GM12878 (cell line): ENCODE data around the gene ZACN. TPM values are rescaled to one million over a fixed set of nuclear protein-coding genes. Genes with fewer than 3 reads are reported as not detected.
A peak's percentile ranks its signal among the peaks of the same experiment; 100 is the strongest.

Experiments
- JUNB ChIP-seq: IDR thresholded peaks from 2 replicates; pipeline ENCODE4 v1.6.1; 2016; ENCODE audit warnings: antibody characterized with exemption, mild to moderate bottlenecking
- LARP7 ChIP-seq: fragments of 450-650 bp; IDR thresholded peaks from 2 replicates; pipeline ENCODE4 v1.6.1; 2017; ENCODE audit warnings: mild to moderate bottlenecking
- POLR2AphosphoS2 ChIP-seq: IDR thresholded peaks from 2 replicates; pipeline ENCODE4 v1.6.1; 2011; ENCODE audit warnings: low read depth, mild to moderate bottlenecking, low read length, improper control_type of control experiment, moderate library complexity
- WRNIP1 ChIP-seq: IDR thresholded peaks from 2 replicates; pipeline ENCODE4 v1.6.1; 2011; ENCODE audit warnings: low read depth, low read length, improper control_type of control experiment, borderline replicate concordance
- ZZZ3 ChIP-seq: IDR thresholded peaks from 2 replicates; pipeline ENCODE4 v1.6.1; 2011; ENCODE audit warnings: low read depth; ENCODE audit not compliant: control insufficient read depth, insufficient read length
- polyA plus RNA-seq, 11 experiments: library from polyadenylated mRNA; depleted of rRNA in 4 of 11; unstranded in 6 of 11; stranded (reverse) in 5 of 11; fragments of >200 nt; fragmentation: Nextera tagmentation in 4 of 11; fragmentation: Illumina TruSeq in 1 of 11; extraction: Ambion mirVana in 4 of 11; extraction: Trizol in 1 of 11; gene quantifications; 1 replicate in 1 of 11; 2 replicates in 10 of 11; pipeline versions ENCODE4 v1.2.1 to v1.2.3, GENCODE V29; 2011 to 2016; ENCODE audit warnings: inconsistent platforms in 2 of 11, missing spikeins in 2 of 11, low read depth in 1 of 11
- total RNA-seq, 4 experiments: library from RNA; depleted of rRNA in 3 of 4; stranded (reverse); fragments of >200 nt in 3 of 4; fragmentation: Illumina TruSeq in 1 of 4; extraction: Trizol in 1 of 4; gene quantifications; 2 replicates each; pipeline versions ENCODE4 v1.2.1 to v1.2.3, GENCODE V29; 2013 to 2021
- TF ChIP-seq, protein P1 (sequence below): fragments of 450-650 bp; IDR thresholded peaks from 2 replicates; pipeline ENCODE4 v1.6.1; 2018; ENCODE audit warnings: mild to moderate bottlenecking, low read depth, moderate library complexity; ENCODE audit not compliant: partially characterized antibody
- TF ChIP-seq, protein P2 (sequence below): fragments of 150-350 bp; IDR thresholded peaks from 2 replicates; pipeline ENCODE4 v1.6.1; 2014; ENCODE audit warnings: mild to moderate bottlenecking, low read depth, low read length
- TF ChIP-seq, protein P3 (sequence below): fragments of 450-650 bp; IDR thresholded peaks from 2 replicates; pipeline ENCODE4 v1.6.1; 2016; ENCODE audit warnings: mild to moderate bottlenecking

ZACN gene
- total and polyA plus RNA-seq, 10 of the 15 experiments (the other 5 are each of a cell fraction or from before 2014, with no cell fraction given), result 0.06 to 11.3 (median 0.47) TPM; not detected in 2

DNA sequence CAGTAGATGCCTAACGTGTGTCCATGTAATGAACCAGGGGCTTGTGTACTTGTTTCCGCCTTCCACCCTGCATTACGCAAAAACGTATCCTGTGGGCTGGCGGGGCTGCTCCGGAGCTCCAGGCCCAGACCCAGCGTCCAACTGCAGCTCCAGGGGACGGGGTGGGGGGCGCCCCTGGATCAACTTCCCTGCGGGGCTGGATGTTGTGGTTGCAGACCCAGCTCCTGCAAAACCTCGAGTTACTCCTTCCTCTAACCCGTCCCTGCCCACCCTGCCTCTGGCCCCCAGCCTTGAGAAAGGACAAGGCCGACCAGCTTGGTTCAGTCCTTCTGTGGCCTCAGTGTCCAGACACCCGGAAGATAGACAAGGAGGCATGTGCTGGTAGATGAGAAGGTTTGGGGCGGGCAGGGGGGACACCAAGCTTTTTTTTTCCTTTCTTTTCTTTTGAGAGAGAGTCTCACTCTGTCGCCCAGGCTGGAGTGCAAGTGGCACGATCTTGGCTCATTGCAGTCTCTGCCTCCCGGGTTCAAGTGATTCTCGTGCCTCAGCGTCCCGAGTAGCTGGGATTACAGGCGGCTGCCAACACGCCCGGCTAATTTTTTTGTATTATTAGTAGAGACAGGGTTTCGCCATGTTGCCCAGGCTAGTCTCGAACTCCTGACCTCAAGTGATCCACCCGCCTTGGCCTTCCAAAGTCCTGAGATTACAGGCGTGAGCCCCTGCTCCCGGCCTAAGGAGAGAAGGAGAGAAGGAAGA, 25.3 kb downstream of the ZACN start (continued):
- TF ChIP-seq, protein P1, sequence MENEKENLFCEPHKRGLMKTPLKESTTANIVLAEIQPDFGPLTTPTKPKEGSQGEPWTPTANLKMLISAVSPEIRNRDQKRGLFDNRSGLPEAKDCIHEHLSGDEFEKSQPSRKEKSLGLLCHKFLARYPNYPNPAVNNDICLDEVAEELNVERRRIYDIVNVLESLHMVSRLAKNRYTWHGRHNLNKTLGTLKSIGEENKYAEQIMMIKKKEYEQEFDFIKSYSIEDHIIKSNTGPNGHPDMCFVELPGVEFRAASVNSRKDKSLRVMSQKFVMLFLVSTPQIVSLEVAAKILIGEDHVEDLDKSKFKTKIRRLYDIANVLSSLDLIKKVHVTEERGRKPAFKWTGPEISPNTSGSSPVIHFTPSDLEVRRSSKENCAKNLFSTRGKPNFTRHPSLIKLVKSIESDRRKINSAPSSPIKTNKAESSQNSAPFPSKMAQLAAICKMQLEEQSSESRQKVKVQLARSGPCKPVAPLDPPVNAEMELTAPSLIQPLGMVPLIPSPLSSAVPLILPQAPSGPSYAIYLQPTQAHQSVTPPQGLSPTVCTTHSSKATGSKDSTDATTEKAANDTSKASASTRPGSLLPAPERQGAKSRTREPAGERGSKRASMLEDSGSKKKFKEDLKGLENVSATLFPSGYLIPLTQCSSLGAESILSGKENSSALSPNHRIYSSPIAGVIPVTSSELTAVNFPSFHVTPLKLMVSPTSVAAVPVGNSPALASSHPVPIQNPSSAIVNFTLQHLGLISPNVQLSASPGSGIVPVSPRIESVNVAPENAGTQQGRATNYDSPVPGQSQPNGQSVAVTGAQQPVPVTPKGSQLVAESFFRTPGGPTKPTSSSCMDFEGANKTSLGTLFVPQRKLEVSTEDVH, result no peak
- 0 out of 2 replicates have a peak, but pooled peaks have one; percentile 11 for TF ChIP-seq WRNIP1
- TF ChIP-seq, protein P2, sequence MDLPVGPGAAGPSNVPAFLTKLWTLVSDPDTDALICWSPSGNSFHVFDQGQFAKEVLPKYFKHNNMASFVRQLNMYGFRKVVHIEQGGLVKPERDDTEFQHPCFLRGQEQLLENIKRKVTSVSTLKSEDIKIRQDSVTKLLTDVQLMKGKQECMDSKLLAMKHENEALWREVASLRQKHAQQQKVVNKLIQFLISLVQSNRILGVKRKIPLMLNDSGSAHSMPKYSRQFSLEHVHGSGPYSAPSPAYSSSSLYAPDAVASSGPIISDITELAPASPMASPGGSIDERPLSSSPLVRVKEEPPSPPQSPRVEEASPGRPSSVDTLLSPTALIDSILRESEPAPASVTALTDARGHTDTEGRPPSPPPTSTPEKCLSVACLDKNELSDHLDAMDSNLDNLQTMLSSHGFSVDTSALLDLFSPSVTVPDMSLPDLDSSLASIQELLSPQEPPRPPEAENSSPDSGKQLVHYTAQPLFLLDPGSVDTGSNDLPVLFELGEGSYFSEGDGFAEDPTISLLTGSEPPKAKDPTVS, result no peak
- TF ChIP-seq LARP7, result no peak; the same call in 1 of the 2 replicates
- no peak for TF ChIP-seq ZZZ3
- TF ChIP-seq POLR2AphosphoS2, result no peak
- no peak for TF ChIP-seq JUNB
- TF ChIP-seq, protein P3, sequence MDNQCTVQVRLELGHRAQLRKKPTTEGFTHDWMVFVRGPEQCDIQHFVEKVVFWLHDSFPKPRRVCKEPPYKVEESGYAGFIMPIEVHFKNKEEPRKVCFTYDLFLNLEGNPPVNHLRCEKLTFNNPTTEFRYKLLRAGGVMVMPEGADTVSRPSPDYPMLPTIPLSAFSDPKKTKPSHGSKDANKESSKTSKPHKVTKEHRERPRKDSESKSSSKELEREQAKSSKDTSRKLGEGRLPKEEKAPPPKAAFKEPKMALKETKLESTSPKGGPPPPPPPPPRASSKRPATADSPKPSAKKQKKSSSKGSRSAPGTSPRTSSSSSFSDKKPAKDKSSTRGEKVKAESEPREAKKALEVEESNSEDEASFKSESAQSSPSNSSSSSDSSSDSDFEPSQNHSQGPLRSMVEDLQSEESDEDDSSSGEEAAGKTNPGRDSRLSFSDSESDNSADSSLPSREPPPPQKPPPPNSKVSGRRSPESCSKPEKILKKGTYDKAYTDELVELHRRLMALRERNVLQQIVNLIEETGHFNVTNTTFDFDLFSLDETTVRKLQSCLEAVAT, result peak; percentile 89; the same call in 1 of the 2 replicates
